Left colon (tissue), 2 donors: ENCODE data around the gene SLC16A10. TPM values are rescaled to one million over a fixed set of nuclear protein-coding genes. Genes with fewer than 3 reads are reported as not detected.
"Not testable (repeated sequence)": the region's sequence is repeated elsewhere in the genome, so short reads cannot be mapped to it uniquely, and the experiment has no call there.

Experiments used
- ATAC-seq: fragments of 200-7000 bp; cut with Tn5 transposase; one replicate; pipeline ENCODE4 v1.9.1; 2020; ENCODE audit warnings: mild to moderate bottlenecking, moderate library complexity
- DNase-seq, 2 donors: peaks; one replicate each; pipeline ENCODE4 v3.0.0-alpha.2; 2020
- intact Hi-C, 2 donors: fragments of 100-400 bp; cut with DNase I in 1 of 2; cut with micrococcal nuclease in 1 of 2; formaldehyde crosslinking; loops; one replicate each; pipeline versions ENCODE4 v1.11.2 to v1.14.0; 2022; cut with DNase I, micrococcal nuclease
- total RNA-seq, 2 donors: library from RNA; stranded (reverse); fragmentation: NEBNext Ultra II Directional; extraction: Animal tissue kit (Norgen Biotek cat#: 25700); gene quantifications; one replicate each; pipeline ENCODE4 v1.2.1, GENCODE V29; 2021
- donor health status: DM: no; HTN: no; CAD: no.
- donor health status: DM: yes; HTN: yes; CAD: no.

The SLC16A10 gene
- total RNA-seq, 2 donors from 2014 or later = 4.0 TPM

- ATAC-seq (no peak), DNase-seq (no peak)
- intact Hi-C loops = no loop called here
Measured at GRCh38 chr6:111076024-111076695, 11.1 kb upstream of the SLC16A10 start.

- ATAC-seq = peak; percentile 42
- DNase-seq = peak in 1 of 2 donors; percentile 24
- intact Hi-C loops = no loop called here
Measured at GRCh38 chr6:111080698-111081097, 6.6 kb upstream of the SLC16A10 start.

GRCh38 chr6:111086685-111087084 is 618 bp upstream of the SLC16A10 start:
- intact Hi-C loops = no loop called here
- DNase-seq (no peak), ATAC-seq (no peak)

- DNase-seq (peak; percentile 39 to 54), ATAC-seq (peak; percentile 54)
- intact Hi-C loops = no loop called here
Measured at GRCh38 chr6:111087871-111088667, 766 bp downstream of the SLC16A10 start.

- no peak for ATAC-seq
- DNase-seq = no peak
- intact Hi-C loops = no loop called here
Measured at GRCh38 chr6:111088668-111089003, 1.3 kb downstream of the SLC16A10 start.

GRCh38 chr6:111090766-111091165 is 3.5 kb downstream of the SLC16A10 start:
- ATAC-seq (no peak), DNase-seq (no peak)
- intact Hi-C loops = no loop called here

GRCh38 chr6:111091987-111092386 is 4.7 kb downstream of the SLC16A10 start:
- ATAC-seq = no peak
- intact Hi-C loops = no loop called here
- DNase-seq = no peak

GRCh38 chr6:111095488-111095887 is 8.2 kb downstream of the SLC16A10 start:
- ATAC-seq, DNase-seq, intact Hi-C loops: not testable (repeated sequence)

- intact Hi-C loops = no loop called here
- ATAC-seq (peak; percentile 99), DNase-seq (peak; percentile 58 to 79)
Measured at GRCh38 chr6:111096246-111096645, 8.9 kb downstream of the SLC16A10 start.

- DNase-seq (no peak), ATAC-seq (no peak)
- intact Hi-C loops = no loop called here
Measured at GRCh38 chr6:111098597-111098996, 11.3 kb downstream of the SLC16A10 start.

- ATAC-seq = peak; percentile 83
- no peak for DNase-seq
- intact Hi-C loops = no loop called here
Measured at GRCh38 chr6:111101987-111102386, 14.7 kb downstream of the SLC16A10 start.

- intact Hi-C loops = no loop called here
- peak; percentile 90 to 95 for DNase-seq
- peak; percentile 94 for ATAC-seq
Measured at GRCh38 chr6:111105578-111105977, 18.3 kb downstream of the SLC16A10 start.

- ATAC-seq (no peak), DNase-seq (no peak)
- intact Hi-C loops = no loop called here
Measured at GRCh38 chr6:111107589-111107988, 20.3 kb downstream of the SLC16A10 start.

GRCh38 chr6:111110036-111110435 is 22.7 kb downstream of the SLC16A10 start:
- intact Hi-C loops = no loop called here
- ATAC-seq = no peak
- no peak for DNase-seq

GRCh38 chr6:111113336-111114086 is 26.2 kb downstream of the SLC16A10 start:
- ATAC-seq = peak; percentile 17
- no peak for DNase-seq
- intact Hi-C loops = no loop called here

- ATAC-seq (no peak), DNase-seq (no peak)
- intact Hi-C loops = no loop called here
Measured at GRCh38 chr6:111114087-111114443, 26.8 kb downstream of the SLC16A10 start.

GRCh38 chr6:111114482-111114881 is 27.2 kb downstream of the SLC16A10 start:
- intact Hi-C loops = no loop called here
- DNase-seq (no peak), ATAC-seq (no peak)

GRCh38 chr6:111118826-111119225 is 31.5 kb downstream of the SLC16A10 start:
- intact Hi-C loops = no loop called here
- DNase-seq (no peak), ATAC-seq (no peak)

- intact Hi-C loops = no loop called here
- DNase-seq (no peak), ATAC-seq (no peak)
Measured at GRCh38 chr6:111119571-111120329, 32.4 kb downstream of the SLC16A10 start.
